CD4-positive, alpha-beta T cell (primary cell): ENCODE measurements around the gene ZMYM1. TPM values are rescaled to one million over a fixed set of nuclear protein-coding genes. Genes with fewer than 3 reads are reported as not detected.

Experiments
- ATAC-seq: fragments of 200-7000 bp; cut with Tn5 transposase; one replicate; pipeline ENCODE4 v1.10.0; 2022; ENCODE audit warnings: mild to moderate bottlenecking; ENCODE audit not compliant: poor library complexity
- CTCF ChIA-PET: fragments of 350-600 bp; sonication (Branson Sonifier 250); formaldehyde crosslinking; loops from one replicate; lab custom pipeline; 2021; ENCODE audit warnings: antibody characterized with exemption, inconsistent platforms; lab: Charles Lee
- POLR2A ChIA-PET: fragments of 350-600 bp; sonication (Branson Sonifier 250); formaldehyde crosslinking; loops from one replicate; lab custom pipeline; 2021; ENCODE audit warnings: antibody characterized with exemption, inconsistent platforms; lab: Charles Lee
- DNase-seq, 14 experiments: peaks; one replicate each; pipeline ENCODE4 v3.0.0-alpha.2; 2013 to 2020; ENCODE audit warnings: mixed read lengths in 2 of 14
- H3K27ac ChIP-seq, 2 donors: one replicate each; pipeline versions ENCODE4 v1.5.1 to v1.7.0; 2013; ENCODE audit warnings: low read length in 2 of 2, low read depth in 1 of 2, mild to moderate bottlenecking in 1 of 2
- H3K27me3 ChIP-seq, 2 experiments: 1 replicate in 1 of 2; 2 replicates in 1 of 2; pipeline versions ENCODE4 v1.6.1 to v1.7.0; 2013; ENCODE audit warnings: low read length in 2 of 2, control low read depth in 1 of 2, mild to moderate bottlenecking in 1 of 2, moderate library complexity in 1 of 2; ENCODE audit not compliant: insufficient read depth in 2 of 2, control insufficient read depth in 1 of 2
- H3K36me3 ChIP-seq: one replicate; pipeline ENCODE4 v1.6.1; 2013; ENCODE audit warnings: low read length, control low read depth; ENCODE audit not compliant: insufficient read depth
- H3K4me1 ChIP-seq: one replicate; pipeline ENCODE4 v1.6.1; 2013; ENCODE audit warnings: low read length, control low read depth; ENCODE audit not compliant: insufficient read depth
- H3K4me3 ChIP-seq: one replicate; pipeline ENCODE4 v1.5.1; 2013; ENCODE audit warnings: mild to moderate bottlenecking, low read length, moderate library complexity
- H3K9me3 ChIP-seq, 2 experiments: 1 replicate in 1 of 2; 2 replicates in 1 of 2; pipeline versions ENCODE4 v1.6.1 to v1.7.0; 2013; ENCODE audit warnings: low read length in 2 of 2, mild to moderate bottlenecking in 2 of 2, control low read depth in 1 of 2, moderate library complexity in 1 of 2; ENCODE audit not compliant: control insufficient read depth in 1 of 2, insufficient read depth in 1 of 2
- H3K27ac Mint-ChIP-seq: one replicate; pipeline ENCODE4 v1.8.0; 2020; ENCODE audit warnings: mixed read lengths
- H3K27me3 Mint-ChIP-seq: one replicate; pipeline ENCODE4 v1.8.0; 2021; ENCODE audit warnings: mixed read lengths
- H3K36me3 Mint-ChIP-seq: one replicate; pipeline ENCODE4 v1.8.0; 2021; ENCODE audit warnings: low read depth, mixed read lengths
- H3K4me1 Mint-ChIP-seq: one replicate; pipeline ENCODE4 v1.8.0; 2021; ENCODE audit warnings: low read depth, mixed read lengths
- H3K4me3 Mint-ChIP-seq: one replicate; pipeline ENCODE4 v1.8.0; 2020; ENCODE audit warnings: mild to moderate bottlenecking, mixed read lengths
- H3K9me3 Mint-ChIP-seq: one replicate; pipeline ENCODE4 v1.8.0; 2020; ENCODE audit warnings: mixed read lengths
- CTCF ChIP-seq: fragments of 200-600 bp; IDR thresholded peaks from one replicate; pipeline ENCODE4 v1.8.0; 2022; ENCODE audit warnings: antibody characterized with exemption, mild to moderate bottlenecking
- intact Hi-C, 2 experiments: fragments of 100-400 bp; cut with DNase I in 1 of 2; cut with micrococcal nuclease in 1 of 2; formaldehyde crosslinking; loops; one replicate each; pipeline versions ENCODE4 v1.15.1 to v1.9.0; 2023 to 2025; cut with DNase I, micrococcal nuclease
- total RNA-seq, 174 experiments: library from RNA in 2 of 174; stranded (reverse) in 2 of 174; gene quantifications; one replicate each; pipeline ENCODE4 v1.2.3 and lab custom pipeline; 2021 to 2026

Gene ZMYM1
- total RNA-seq, 2 experiments from 2014 or later = 6.3 to 6.7 TPM

- Mint-ChIP-seq H3K36me3 (peaks cover 55% of the 10 kb centered on the region), H3K4me3 (no peak overlapping the region), H3K4me1 (peaks cover 12% of the 10 kb centered on the region), H3K27ac (no peak overlapping the region), H3K9me3 (no peaks in the 10 kb centered on the region), H3K27me3 (no peaks in the 10 kb centered on the region)
- TF ChIP-seq CTCF = no peak
- Histone ChIP-seq H3K27me3 (no peaks in the 10 kb centered on the region), H3K27ac (no peak overlapping the region), H3K9me3 (no peaks in the 10 kb centered on the region), H3K4me1 (peaks cover 4% of the 10 kb centered on the region), H3K36me3 (peaks cover 23% of the 10 kb centered on the region), H3K4me3 (no peak overlapping the region)
- POLR2A ChIA-PET = no interaction called here
- CTCF ChIA-PET = interaction anchor here (0.6 kb wide), 1 partner anchor 174 kb away, joined by 3 read pairs; no protein-coding TSS in a partner anchor
- intact Hi-C loops = no loop called here
- DNase-seq = no peak
- no peak for ATAC-seq
These were observed 31.9 kb downstream of the ZMYM1 start for GRCh38 chr1:35111106-35111505.

- H3K4me3 Mint-ChIP-seq = no peak overlapping the region
- H3K27ac ChIP-seq = no peak overlapping the region
- intact Hi-C loops = no loop called here
- ChIA-PET CTCF (no interaction called here), POLR2A (interaction anchor here (0.7 to 1.3 kb wide), 2 partner anchors 32 to 250 kb away, joined by 3 read pairs; no protein-coding TSS in a partner anchor)
- peaks cover 23% of the 10 kb centered on the region for H3K36me3 ChIP-seq
- H3K36me3 Mint-ChIP-seq = peaks cover 55% of the 10 kb centered on the region
- H3K27ac Mint-ChIP-seq = no peak overlapping the region
- H3K9me3 ChIP-seq = no peaks in the 10 kb centered on the region
- no peak for DNase-seq
- no peaks in the 10 kb centered on the region for H3K27me3 ChIP-seq
- H3K4me3 ChIP-seq = no peak overlapping the region
- no peak for ATAC-seq
- no peak for TF ChIP-seq CTCF
- H3K27me3 Mint-ChIP-seq = no peaks in the 10 kb centered on the region
- peaks cover 4% of the 10 kb centered on the region for H3K4me1 ChIP-seq
- peaks cover 12% of the 10 kb centered on the region for H3K4me1 Mint-ChIP-seq
- H3K9me3 Mint-ChIP-seq = no peaks in the 10 kb centered on the region
These were observed 33.5 kb downstream of the ZMYM1 start for GRCh38 chr1:35112668-35113067.

- Mint-ChIP-seq H3K36me3 (peaks cover 44% of the 10 kb centered on the region), H3K4me3 (no peak overlapping the region), H3K27ac (no peak overlapping the region), H3K4me1 (peaks cover 18% of the 10 kb centered on the region), H3K27me3 (peaks cover 9% of the 10 kb centered on the region), H3K9me3 (no peaks in the 10 kb centered on the region)
- ChIA-PET POLR2A (interaction anchor here (1.0 kb wide), 1 partner anchor 131 kb away, joined by 3 read pairs; no protein-coding TSS in a partner anchor), CTCF (no interaction called here)
- Histone ChIP-seq H3K27me3 (peaks cover 0 to 3% of the 10 kb centered on the region in 2 experiments), H3K4me1 (peaks cover 9% of the 10 kb centered on the region), H3K36me3 (peaks cover 19% of the 10 kb centered on the region), H3K27ac (no peak overlapping the region), H3K4me3 (no peak overlapping the region), H3K9me3 (no peaks in the 10 kb centered on the region)
- intact Hi-C loops = no loop called here
- no peak for ATAC-seq
- TF ChIP-seq CTCF = no peak
- peak in 3 of 14 experiments; percentile 20 to 64 (median 29) for DNase-seq
These were observed 36.5 kb downstream of the ZMYM1 start for GRCh38 chr1:35115459-35116383.
